ENCODE data around the gene PRDM15. TPM values are rescaled to one million over a fixed set of nuclear protein-coding genes. Genes with fewer than 3 reads are reported as not detected.
A peak's percentile ranks its signal among the peaks of the same experiment; 100 is the strongest.

The PRDM15 gene
- total RNA-seq (1 to 10 TPM; 3.5 to 6.9 (median 5.2) TPM), polyA plus RNA-seq (1 to 10 TPM; 1.2 to 5.7 (median 3.0) TPM)

GRCh38 chr21:41879190-41879998 is at the start of gene PRDM15:
TSS of gene PRDM15 (minus strand) at chr21:41879344. CDS start at chr21:41860363, 18,981 bp downstream.
- intact Hi-C loops (cut with DNase I), result loop anchor here (2.0 to 10.0 kb wide), 6 partner anchors 48 to 345 kb away; partner anchors contain the start of gene ZBTB21
- TF ChIP-seq POLR2AphosphoS5 (IDR thresholded peaks at IDR 0.05) (peak in 2 of 4 donors; percentile 8 to 45), CTCF (IDR thresholded peaks at IDR 0.05) (no peak)

GRCh38 chr21:41928621-41929220 is 49.6 kb upstream of the PRDM15 start:
- H3K4me3 ChIP-seq, result no peak overlapping the region
- DNase-seq, result peak; percentile 54
- WGBS, 2 donors, result 57 to 84% methylated on average over 10 of the region's 10 CpGs
- no peaks in the 10 kb centered on the region for H3K9me3 ChIP-seq
- H3K4me1 ChIP-seq, result peaks cover 0 to 62% (median 56%) of the 10 kb centered on the region in 4 donors
- intact Hi-C loops (cut with DNase I), result loop anchor here (5.0 kb wide), 1 partner anchor 51 kb away; the partner anchor contains the start of gene PRDM15
- H3K36me3 ChIP-seq, result no peaks in the 10 kb centered on the region
- TF ChIP-seq EP300 (IDR thresholded peaks at IDR 0.05) (no peak), CTCF (IDR thresholded peaks at IDR 0.05) (no peak), POLR2A (IDR thresholded peaks at IDR 0.05) (no peak), POLR2AphosphoS5 (IDR thresholded peaks at IDR 0.05) (no peak)
- H3K27ac ChIP-seq, result peak overlapping the region in 2 of 4 donors; percentile 84 to 87
- no peaks in the 10 kb centered on the region for H3K27me3 ChIP-seq

More at GRCh38 chr21:41879190-41879998, at the start of gene PRDM15:
- no peaks in the 10 kb centered on the region for H3K36me3 ChIP-seq
- H3K4me3 ChIP-seq, result peak within 1 kb of the TSS; percentile 48 to 97 (median 86)
- peaks cover 0 to 28% (median 17%) of the 10 kb centered on the region in 4 donors for H3K4me1 ChIP-seq
- H3K27me3 ChIP-seq, result no peaks in the 10 kb centered on the region
- peak; percentile 91 for DNase-seq
- peak within 1 kb of the TSS; percentile 76 to 89 (median 84) for H3K27ac ChIP-seq
- WGBS, 2 donors, result 2 to 3% methylated on average over 89 of the region's 89 CpGs
- no peaks in the 10 kb centered on the region for H3K9me3 ChIP-seq

GRCh38 chr21:41927727-41928409 is 48.7 kb upstream of the PRDM15 start:
- no peak overlapping the region for H3K4me3 ChIP-seq
- TF ChIP-seq POLR2A (IDR thresholded peaks at IDR 0.05) (no peak), EP300 (IDR thresholded peaks at IDR 0.05) (no peak), CTCF (IDR thresholded peaks at IDR 0.05) (no peak), POLR2AphosphoS5 (IDR thresholded peaks at IDR 0.05) (no peak)
- peaks cover 0 to 62% (median 53%) of the 10 kb centered on the region in 4 donors for H3K4me1 ChIP-seq
- peak overlapping the region; percentile 69 to 87 (median 78) for H3K27ac ChIP-seq
- no peaks in the 10 kb centered on the region for H3K27me3 ChIP-seq
- 74 to 90% methylated on average over 17 of the region's 17 CpGs for WGBS, 2 donors
- no peaks in the 10 kb centered on the region for H3K36me3 ChIP-seq
- DNase-seq, result peak; percentile 61
- no peaks in the 10 kb centered on the region for H3K9me3 ChIP-seq
- intact Hi-C loops (cut with DNase I), result loop anchor here (5.0 kb wide), 1 partner anchor 51 kb away; the partner anchor contains the start of gene PRDM15

GRCh38 chr21:41926807-41927171 is 47.6 kb upstream of the PRDM15 start:
- peak; percentile 17 for DNase-seq
- H3K36me3 ChIP-seq, result no peaks in the 10 kb centered on the region
- peaks cover 0 to 58% (median 47%) of the 10 kb centered on the region in 4 donors for H3K4me1 ChIP-seq
- intact Hi-C loops (cut with DNase I), result loop anchor here (5.0 kb wide), 1 partner anchor 49 kb away; the partner anchor contains the start of gene PRDM15
- peak overlapping the region; percentile 69 to 87 (median 78) for H3K27ac ChIP-seq
- H3K27me3 ChIP-seq, result no peaks in the 10 kb centered on the region
- H3K4me3 ChIP-seq, result peak overlapping the region in 3 of 4 donors; percentile 35 to 50 (median 49)
- 15 to 16% methylated on average over 3 of the region's 3 CpGs for WGBS, 2 donors
- H3K9me3 ChIP-seq, result no peaks in the 10 kb centered on the region
- no peak for TF ChIP-seq EP300 (IDR thresholded peaks at IDR 0.05)
- no peak for TF ChIP-seq POLR2AphosphoS5 (IDR thresholded peaks at IDR 0.05)
- TF ChIP-seq POLR2A (IDR thresholded peaks at IDR 0.05), result no peak
- no peak for TF ChIP-seq CTCF (IDR thresholded peaks at IDR 0.05)
